ENCODE results near the gene PACRG.
A peak's percentile ranks its signal among the peaks of the same experiment; 100 is the strongest.

PACRG gene

DNA sequence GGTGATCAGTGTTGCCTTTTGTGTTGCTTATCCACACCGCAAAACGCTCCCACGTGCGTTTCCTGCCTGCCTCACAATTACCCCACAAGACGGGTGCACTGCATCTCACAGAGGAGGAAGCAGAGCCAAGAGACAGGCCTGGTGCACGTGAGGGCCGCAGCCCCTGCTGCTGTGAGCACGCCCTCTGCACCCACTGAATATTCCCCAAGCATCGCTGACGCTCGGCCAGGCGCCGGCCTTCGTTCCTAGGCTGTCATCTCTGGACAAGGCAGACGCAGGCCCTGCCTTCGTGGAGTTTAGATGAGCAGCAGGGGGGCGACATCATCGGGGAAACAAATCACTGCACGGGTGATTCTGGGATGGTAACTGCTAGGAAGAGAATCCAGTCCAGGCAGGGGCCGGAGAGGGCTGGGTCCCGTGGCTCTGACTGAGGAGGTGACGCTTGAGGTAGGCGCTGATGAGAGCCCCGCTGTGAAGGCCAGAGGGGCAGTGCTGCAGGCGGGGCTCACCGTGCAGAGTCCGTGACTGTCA lies 524.4 kb downstream of the PACRG start:
- TF ChIP-seq, protein P1, sequence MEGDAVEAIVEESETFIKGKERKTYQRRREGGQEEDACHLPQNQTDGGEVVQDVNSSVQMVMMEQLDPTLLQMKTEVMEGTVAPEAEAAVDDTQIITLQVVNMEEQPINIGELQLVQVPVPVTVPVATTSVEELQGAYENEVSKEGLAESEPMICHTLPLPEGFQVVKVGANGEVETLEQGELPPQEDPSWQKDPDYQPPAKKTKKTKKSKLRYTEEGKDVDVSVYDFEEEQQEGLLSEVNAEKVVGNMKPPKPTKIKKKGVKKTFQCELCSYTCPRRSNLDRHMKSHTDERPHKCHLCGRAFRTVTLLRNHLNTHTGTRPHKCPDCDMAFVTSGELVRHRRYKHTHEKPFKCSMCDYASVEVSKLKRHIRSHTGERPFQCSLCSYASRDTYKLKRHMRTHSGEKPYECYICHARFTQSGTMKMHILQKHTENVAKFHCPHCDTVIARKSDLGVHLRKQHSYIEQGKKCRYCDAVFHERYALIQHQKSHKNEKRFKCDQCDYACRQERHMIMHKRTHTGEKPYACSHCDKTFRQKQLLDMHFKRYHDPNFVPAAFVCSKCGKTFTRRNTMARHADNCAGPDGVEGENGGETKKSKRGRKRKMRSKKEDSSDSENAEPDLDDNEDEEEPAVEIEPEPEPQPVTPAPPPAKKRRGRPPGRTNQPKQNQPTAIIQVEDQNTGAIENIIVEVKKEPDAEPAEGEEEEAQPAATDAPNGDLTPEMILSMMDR (IDR thresholded peaks at IDR 0.05; ENCODE audit: low read length, missing control alignments), result no peak
- H3K4me3 ChIP-seq (replicated peaks; ENCODE audit: low read depth, low read length), result no peak overlapping the region
- no peak for DNase-seq (ENCODE audit: low read depth)

DNA sequence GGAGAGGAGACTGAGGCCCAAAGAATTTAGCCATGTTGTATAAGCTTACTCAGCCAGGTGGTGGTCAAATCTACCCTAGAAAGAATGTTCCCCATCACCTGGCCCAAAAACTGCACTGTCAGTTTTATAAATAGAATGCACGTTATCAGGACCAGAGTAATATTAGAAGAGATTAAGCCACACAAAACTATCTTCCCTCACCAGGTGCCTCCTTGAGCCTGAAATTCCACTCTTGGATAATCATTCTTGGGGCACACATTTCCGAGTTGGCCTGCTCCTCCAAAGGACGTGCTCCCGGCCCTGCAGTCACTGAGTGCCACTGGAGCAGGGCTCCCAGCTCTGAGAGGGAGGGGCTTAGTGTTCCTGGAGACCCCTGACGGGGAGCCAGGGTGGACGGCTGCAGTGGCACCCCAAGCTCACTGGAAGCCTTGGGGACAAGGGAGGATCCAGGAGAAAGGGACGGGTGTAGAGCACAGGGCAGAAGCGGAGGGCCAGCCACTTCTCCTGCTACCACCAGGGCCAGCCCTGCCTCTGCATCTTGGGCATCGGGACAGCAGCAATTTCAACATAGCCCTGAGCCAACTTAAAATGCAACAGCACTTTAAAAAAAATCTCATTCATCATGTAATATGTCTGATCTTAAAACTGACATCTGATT lies 525.9 kb downstream of the PACRG start:
- TF ChIP-seq, protein P1 (IDR thresholded peaks at IDR 0.05; ENCODE audit: low read length, missing control alignments), result no peak

DNA sequence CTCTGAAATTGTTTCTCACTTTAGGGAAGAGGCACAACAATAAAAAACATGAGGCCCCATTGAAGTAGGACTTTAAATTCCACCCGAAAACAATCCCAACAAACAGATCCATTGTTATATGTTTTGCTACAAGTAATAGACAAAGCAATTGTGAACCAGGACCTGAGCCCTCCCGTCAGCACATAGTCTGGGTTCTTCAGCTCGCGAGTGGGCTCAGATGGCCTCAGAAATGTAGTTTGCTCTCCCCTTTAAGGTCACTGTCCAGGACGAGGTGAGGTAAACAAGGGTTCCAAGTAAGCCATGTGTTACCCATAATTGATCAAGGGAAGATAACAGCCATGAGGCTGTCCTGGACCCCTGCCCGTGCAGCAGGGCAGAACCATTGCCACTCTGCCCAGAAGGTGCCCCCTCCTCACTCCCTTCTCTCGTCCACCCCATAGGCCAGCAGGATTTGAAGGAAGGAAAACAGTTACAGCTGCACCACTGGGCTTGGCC lies 526.6 kb downstream of the PACRG start:
- DNase-seq (ENCODE audit: low read depth), result no peak
- TF ChIP-seq, protein P1 (IDR thresholded peaks at IDR 0.05; ENCODE audit: low read length, missing control alignments), result no peak
- H3K4me3 ChIP-seq (replicated peaks; ENCODE audit: low read depth, low read length), result no peak overlapping the region

More for the DNA sequence above, 525.9 kb downstream of the PACRG start:
- DNase-seq (ENCODE audit: low read depth), result no peak
- no peak overlapping the region for H3K4me3 ChIP-seq (replicated peaks; ENCODE audit: low read depth, low read length)

DNA sequence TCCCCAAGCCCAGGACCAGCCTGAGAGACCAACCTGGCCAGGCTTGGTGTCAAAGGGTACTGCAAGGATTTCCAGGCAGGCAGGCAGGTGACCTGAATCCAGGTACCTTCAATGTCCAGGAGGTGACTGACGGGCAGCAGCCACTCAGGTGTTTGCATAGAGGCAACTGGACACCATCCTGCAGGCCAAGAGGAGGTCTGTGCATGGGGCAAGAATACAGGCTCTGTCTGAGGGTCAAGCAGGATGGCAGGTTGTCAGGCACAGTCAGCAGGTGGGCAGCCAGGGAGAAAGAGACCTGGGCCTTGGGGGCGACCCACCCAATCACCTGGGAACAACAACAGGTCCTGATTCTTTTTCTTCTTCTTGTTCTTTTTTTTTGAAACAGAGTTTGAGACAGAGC lies 527.5 kb downstream of the PACRG start:
- TF ChIP-seq, protein P1 (IDR thresholded peaks at IDR 0.05; ENCODE audit: low read length, missing control alignments), result no peak
- DNase-seq (ENCODE audit: low read depth), result no peak
- H3K4me3 ChIP-seq (replicated peaks; ENCODE audit: low read depth, low read length), result no peak overlapping the region

DNA sequence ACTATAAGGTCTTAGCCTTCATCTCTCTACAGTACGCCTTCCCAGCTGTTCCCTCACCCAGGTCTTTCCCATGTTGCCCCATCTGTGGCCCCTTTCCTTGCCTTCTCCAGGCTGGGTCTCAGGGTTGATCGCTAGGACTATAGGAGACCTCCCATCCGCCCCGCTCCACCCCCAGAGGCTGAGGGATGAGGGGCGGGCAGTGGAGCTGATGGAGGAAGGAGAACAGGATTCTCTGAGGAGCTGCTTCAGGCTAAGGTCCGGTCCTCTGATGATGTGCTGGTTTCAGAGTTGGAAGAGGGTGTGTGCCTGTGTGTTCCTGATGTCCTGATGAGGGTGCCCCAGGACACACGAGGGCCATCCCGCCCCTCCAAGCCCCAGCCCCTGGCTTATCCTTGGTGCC lies 531.9 kb downstream of the PACRG start:
- TF ChIP-seq, protein P1 (IDR thresholded peaks at IDR 0.05; ENCODE audit: low read length, missing control alignments), result no peak
- H3K4me3 ChIP-seq (replicated peaks; ENCODE audit: low read depth, low read length), result no peak overlapping the region
- DNase-seq (ENCODE audit: low read depth), result no peak

DNA sequence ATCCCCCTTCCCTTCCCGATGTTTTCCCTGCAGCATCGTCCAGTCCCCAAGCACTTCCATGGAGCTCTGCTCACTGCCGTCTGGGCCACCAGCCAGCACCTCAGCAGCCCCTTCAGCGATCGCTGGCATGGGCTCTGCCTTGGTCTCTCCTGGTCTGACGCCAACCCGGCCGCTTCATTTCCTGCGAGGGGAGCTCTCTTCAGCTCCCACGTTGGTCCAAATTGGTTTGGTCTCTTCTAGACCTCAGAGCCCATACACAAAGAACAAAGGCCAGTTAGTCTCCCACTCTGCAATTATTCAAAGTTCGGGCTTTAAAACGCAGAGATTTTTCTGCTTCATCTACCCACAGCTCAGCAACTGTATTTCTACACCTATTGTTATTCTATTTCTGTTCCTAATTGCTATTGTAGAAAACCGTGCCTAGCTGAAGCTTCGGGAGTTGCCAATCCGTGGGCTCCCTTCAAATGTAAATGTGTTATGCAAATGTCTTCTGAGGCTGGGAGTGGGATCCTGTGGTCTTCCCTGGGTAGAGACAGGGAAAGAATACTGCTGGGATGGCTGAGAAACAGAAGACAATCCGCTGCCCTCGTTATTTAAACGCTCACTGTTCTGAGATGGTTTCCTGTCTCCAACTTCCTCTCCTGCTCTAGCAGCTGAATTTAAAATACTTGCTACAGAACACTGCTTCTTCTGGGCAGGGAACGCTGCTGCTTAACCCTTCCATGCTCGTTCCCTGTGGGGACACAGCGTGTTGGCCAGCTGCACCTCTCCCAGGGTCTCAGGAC lies 532.5 kb downstream of the PACRG start:
- TF ChIP-seq, protein P1 (IDR thresholded peaks at IDR 0.05; ENCODE audit: low read length, missing control alignments), result no peak
- peak; percentile 47 for DNase-seq (ENCODE audit: low read depth)
- H3K4me3 ChIP-seq (replicated peaks; ENCODE audit: low read depth, low read length), result peak overlapping the region; percentile 8
